HCT116 (cell line): Measurements from ENCODE around the gene PITPNC1. TPM values are rescaled to one million over a fixed set of nuclear protein-coding genes. Genes with fewer than 3 reads are reported as not detected.

ENCODE experiments used
- ATAC-seq: fragments of 200-7000 bp; cut with Tn5 transposase; 2 replicates; pipeline ENCODE4 v1.9.1; 2020; ENCODE audit warnings: mild to moderate bottlenecking, moderate library complexity
- BruUV-seq: library from RNA; stranded (reverse); fragments of 400-500 nt; replicated peaks from 2 replicates; lab custom pipeline; 2021; lab: Mats Ljungman, UMichigan
- CTCF ChIA-PET: fragments of 300-600 bp; sonication (Branson Sonifier 250); formaldehyde crosslinking; loops from one replicate; lab custom pipeline; 2021; ENCODE audit warnings: antibody characterized with exemption; lab: Charles Lee
- POLR2A ChIA-PET: fragments of 300-600, 350-600 bp; sonication (Branson Sonifier 250); formaldehyde crosslinking; loops from one replicate; lab custom pipeline; 2021; ENCODE audit warnings: antibody characterized with exemption; lab: Charles Lee
- RAD21 ChIA-PET, 2 experiments: fragments of 300-600 bp; sonication (Branson Sonifier 250); formaldehyde crosslinking; loops; one replicate each; lab custom pipeline; 2023; ENCODE audit warnings: low total read pairs in 2 of 2; ENCODE audit not compliant: uncharacterized antibody in 2 of 2, unreplicated experiment in 2 of 2, low non-redundant PET in 1 of 2; lab: Charles Lee
- DNase-seq: peaks from one replicate; pipeline ENCODE4 v3.0.0-alpha.2; 2010; ENCODE audit warnings: low read depth, low spot score
- H2AFZ ChIP-seq: fragments of 200-600 bp; shearing (Covaris generic), sonication (generic); 2 replicates; pipeline ENCODE4 v1.6.1; 2017; ENCODE audit warnings: low read depth, mixed run types, mixed read lengths, antibody characterized with exemption, low read length; ENCODE audit not compliant: poor library complexity, severe bottlenecking
- H3K27ac ChIP-seq: 2 replicates; pipeline ENCODE4 v1.5.1; 2012; ENCODE audit warnings: low read depth, low read length
- H3K27me3 ChIP-seq: fragments of 200-600 bp; sonication (generic); 2 replicates; pipeline ENCODE4 v1.6.1; 2016; ENCODE audit warnings: mixed run types, low read length, mixed read lengths; ENCODE audit not compliant: insufficient read depth
- H3K36me3 ChIP-seq, 2 experiments: fragments of 200-500 bp in 1 of 2; fragments of 200-600 bp in 1 of 2; sonication (Bioruptor generic) in 1 of 2; sonication (generic) in 1 of 2; 2 replicates each; pipeline versions ENCODE4 v1.5.1 to v1.6.1; 2014 to 2016; ENCODE audit warnings: low read length in 2 of 2, inconsistent platforms in 1 of 2, mixed read lengths in 1 of 2, mixed run types in 1 of 2; ENCODE audit not compliant: insufficient read depth in 2 of 2, control insufficient read depth in 1 of 2
- H3K4me1 ChIP-seq, 2 experiments: fragments of 200-600 bp in 1 of 2; sonication (generic) in 1 of 2; 2 replicates each; pipeline versions ENCODE4 v1.5.1 to v1.6.1; 2012 to 2017; ENCODE audit warnings: low read length in 2 of 2, inconsistent platforms in 1 of 2, mild to moderate bottlenecking in 1 of 2, mixed read lengths in 1 of 2, mixed run types in 1 of 2, moderate library complexity in 1 of 2; ENCODE audit not compliant: insufficient read depth in 2 of 2, control insufficient read depth in 1 of 2
- H3K4me2 ChIP-seq: fragments of 200-600 bp; sonication (generic); 2 replicates; pipeline ENCODE4 v1.6.1; 2017; ENCODE audit warnings: mixed run types, low read length, mixed read lengths
- H3K4me3 ChIP-seq, 2 experiments: fragments of 200-600 bp in 1 of 2; sonication (generic) in 1 of 2; replicated peaks in 1 of 2; 2 replicates each; pipeline ENCODE4 v1.5.1; 2011 to 2016; ENCODE audit warnings: low read length in 2 of 2, control low read depth in 1 of 2, low read depth in 1 of 2, mild to moderate bottlenecking in 1 of 2, mixed read lengths in 1 of 2, mixed run types in 1 of 2
- H3K79me2 ChIP-seq: fragments of 200-600 bp; sonication (generic); 2 replicates; pipeline ENCODE4 v1.6.1; 2017; ENCODE audit warnings: mild to moderate bottlenecking, mixed run types, low read length, moderate library complexity, mixed read lengths; ENCODE audit not compliant: insufficient read depth
- H3K9ac ChIP-seq: fragments of 200-600 bp; sonication (generic); 2 replicates; pipeline ENCODE4 v1.6.1; 2016; ENCODE audit warnings: low read length, mixed read lengths
- H3K9me2 ChIP-seq: fragments of 200-600 bp; sonication (generic), shearing (Covaris generic); 2 replicates; pipeline ENCODE4 v1.6.1; 2017; ENCODE audit warnings: mixed run types, mild to moderate bottlenecking, moderate library complexity; ENCODE audit not compliant: insufficient read depth
- H3K9me3 ChIP-seq, 2 experiments: fragments of 200-500 bp in 1 of 2; fragments of 200-600 bp in 1 of 2; sonication (Bioruptor generic) in 1 of 2; sonication (generic) in 1 of 2; 2 replicates each; pipeline ENCODE4 v1.6.1; 2014 to 2017; ENCODE audit warnings: low read length in 2 of 2, mixed read lengths in 2 of 2, inconsistent platforms in 1 of 2, low read depth in 1 of 2, mild to moderate bottlenecking in 1 of 2, mixed run types in 1 of 2, moderate library complexity in 1 of 2; ENCODE audit not compliant: control insufficient read depth in 1 of 2, insufficient read depth in 1 of 2
- H4K20me1 ChIP-seq: fragments of 200-600 bp; sonication (generic), shearing (Covaris generic); 2 replicates; pipeline ENCODE4 v1.6.1; 2017; ENCODE audit warnings: mixed run types, mild to moderate bottlenecking, moderate library complexity; ENCODE audit not compliant: insufficient read depth
- SRF ChIP-seq: IDR thresholded peaks from 2 replicates; pipeline ENCODE4 v1.6.1; 2012; ENCODE audit warnings: low read depth
- TCF7L2 ChIP-seq: IDR thresholded peaks from 2 replicates; pipeline ENCODE4 v1.7.0; 2011; ENCODE audit warnings: borderline replicate concordance, inconsistent platforms; ENCODE audit not compliant: insufficient read depth, insufficient read length; ENCODE audit errors: extremely low read depth
- intact Hi-C: fragments of 100-400 bp; cut with micrococcal nuclease; formaldehyde crosslinking; loops from 2 replicates; pipeline ENCODE4 v1.10.0; 2022
- total RNA-seq: library from RNA; stranded (reverse); gene quantifications from one replicate; pipeline ENCODE4 v1.2.1, GENCODE V29; 2021; ENCODE audit not compliant: unreplicated experiment
- TF ChIP-seq, protein P1 (sequence below): IDR thresholded peaks from 2 replicates; pipeline ENCODE4 v1.6.1; 2012
- TF ChIP-seq, protein P2 (sequence below): IDR thresholded peaks from 2 replicates; pipeline ENCODE4 v1.6.1; 2012; ENCODE audit warnings: low read depth

PITPNC1 gene
- total RNA-seq, 1 experiment from 2014 or later, result 41.9 TPM

DNA sequence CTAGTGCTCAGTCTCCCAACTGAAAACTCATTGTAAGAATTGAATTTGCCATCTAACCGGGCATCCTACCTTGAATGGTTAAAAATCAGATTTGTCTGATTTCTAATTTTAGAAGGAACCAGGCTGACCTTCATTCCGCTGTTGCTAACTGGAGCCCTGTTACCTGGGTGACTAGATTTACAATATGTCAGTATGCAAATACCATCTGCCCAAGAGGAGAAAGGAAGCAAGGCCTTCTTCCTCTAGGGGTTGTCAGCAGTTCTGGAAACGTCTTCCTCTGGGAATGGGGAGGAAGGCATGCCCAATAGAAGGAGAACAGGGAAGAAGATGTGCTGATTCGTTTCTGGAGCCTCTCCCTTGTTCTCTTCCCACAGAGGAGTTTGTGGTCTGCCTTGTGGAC, 137.9 kb downstream of the PITPNC1 start:
- ChIA-PET POLR2A (no interaction called here), CTCF (no interaction called here), RAD21 (no interaction called here)
- no peaks in the 10 kb centered on the region for H3K79me2 ChIP-seq
- H3K9me3 ChIP-seq, result peaks cover 0 to 6% of the 10 kb centered on the region in 2 experiments; a peak in 1 of 4 replicates
- H3K27ac ChIP-seq, result no peak overlapping the region
- H3K9ac ChIP-seq, result no peak overlapping the region
- H3K4me1 ChIP-seq, result peaks cover 5 to 9% of the 10 kb centered on the region in 2 experiments; a peak in 3 of 4 replicates
- no peaks in the 10 kb centered on the region for H4K20me1 ChIP-seq
- ATAC-seq (peak; percentile 27; the same call in 1 of the 2 replicates), DNase-seq (no peak)
- H3K36me3 ChIP-seq, result no peaks in the 10 kb centered on the region
- no peaks in the 10 kb centered on the region for H3K27me3 ChIP-seq
- H2AFZ ChIP-seq, result no peak overlapping the region
- no peak overlapping the region for H3K4me2 ChIP-seq
- intact Hi-C loops, result no loop called here
- H3K4me3 ChIP-seq, result no peak overlapping the region
- no TSS peak for BruUV-seq
- H3K9me2 ChIP-seq, result no peaks in the 10 kb centered on the region
- TF ChIP-seq, protein P1, sequence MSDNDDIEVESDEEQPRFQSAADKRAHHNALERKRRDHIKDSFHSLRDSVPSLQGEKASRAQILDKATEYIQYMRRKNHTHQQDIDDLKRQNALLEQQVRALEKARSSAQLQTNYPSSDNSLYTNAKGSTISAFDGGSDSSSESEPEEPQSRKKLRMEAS, result no peak
- TF ChIP-seq, protein P2, sequence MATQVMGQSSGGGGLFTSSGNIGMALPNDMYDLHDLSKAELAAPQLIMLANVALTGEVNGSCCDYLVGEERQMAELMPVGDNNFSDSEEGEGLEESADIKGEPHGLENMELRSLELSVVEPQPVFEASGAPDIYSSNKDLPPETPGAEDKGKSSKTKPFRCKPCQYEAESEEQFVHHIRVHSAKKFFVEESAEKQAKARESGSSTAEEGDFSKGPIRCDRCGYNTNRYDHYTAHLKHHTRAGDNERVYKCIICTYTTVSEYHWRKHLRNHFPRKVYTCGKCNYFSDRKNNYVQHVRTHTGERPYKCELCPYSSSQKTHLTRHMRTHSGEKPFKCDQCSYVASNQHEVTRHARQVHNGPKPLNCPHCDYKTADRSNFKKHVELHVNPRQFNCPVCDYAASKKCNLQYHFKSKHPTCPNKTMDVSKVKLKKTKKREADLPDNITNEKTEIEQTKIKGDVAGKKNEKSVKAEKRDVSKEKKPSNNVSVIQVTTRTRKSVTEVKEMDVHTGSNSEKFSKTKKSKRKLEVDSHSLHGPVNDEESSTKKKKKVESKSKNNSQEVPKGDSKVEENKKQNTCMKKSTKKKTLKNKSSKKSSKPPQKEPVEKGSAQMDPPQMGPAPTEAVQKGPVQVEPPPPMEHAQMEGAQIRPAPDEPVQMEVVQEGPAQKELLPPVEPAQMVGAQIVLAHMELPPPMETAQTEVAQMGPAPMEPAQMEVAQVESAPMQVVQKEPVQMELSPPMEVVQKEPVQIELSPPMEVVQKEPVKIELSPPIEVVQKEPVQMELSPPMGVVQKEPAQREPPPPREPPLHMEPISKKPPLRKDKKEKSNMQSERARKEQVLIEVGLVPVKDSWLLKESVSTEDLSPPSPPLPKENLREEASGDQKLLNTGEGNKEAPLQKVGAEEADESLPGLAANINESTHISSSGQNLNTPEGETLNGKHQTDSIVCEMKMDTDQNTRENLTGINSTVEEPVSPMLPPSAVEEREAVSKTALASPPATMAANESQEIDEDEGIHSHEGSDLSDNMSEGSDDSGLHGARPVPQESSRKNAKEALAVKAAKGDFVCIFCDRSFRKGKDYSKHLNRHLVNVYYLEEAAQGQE, result no peak
- no peak for TF ChIP-seq TCF7L2
- TF ChIP-seq SRF, result no peak
- TF ChIP-seq, all 23 proteins: peak for 0
